Erythroblast (primary cell): ENCODE data around the gene THAP5.

ENCODE experiments used
- DNase-seq, 2 experiments: peaks; one replicate each; lab custom pipeline; 2025; lab: John Stamatoyannopoulos, UW
- GATA1 ChIP-seq: IDR thresholded peaks from 2 replicates; pipeline ENCODE4 v1.6.1; 2011; ENCODE audit warnings: low read depth, mild to moderate bottlenecking, control low read depth, low read length, moderate library complexity
- POLR2A ChIP-seq: IDR thresholded peaks from 2 replicates; pipeline ENCODE4 v1.6.1; 2011; ENCODE audit warnings: mild to moderate bottlenecking, low read length

THAP5 gene

DNA sequence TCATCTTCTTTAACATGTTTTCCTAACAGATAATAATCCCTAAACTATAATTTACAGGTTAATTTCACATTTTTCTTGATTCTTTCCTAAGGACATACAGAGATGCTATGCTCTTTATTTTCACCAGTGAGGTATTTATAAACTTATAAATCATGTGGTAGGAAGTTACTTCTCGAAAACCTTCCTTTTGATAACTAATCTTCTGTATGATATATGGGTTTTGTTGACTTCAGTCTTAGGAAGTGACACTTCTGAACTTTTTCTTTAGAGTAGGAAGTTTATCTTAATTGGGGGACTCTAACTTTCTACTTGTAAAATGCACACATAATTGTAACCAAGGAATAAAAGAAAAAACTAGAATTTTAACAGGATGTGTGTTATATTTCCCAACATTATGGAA lies 33.8 kb downstream of the THAP5 start:
- no peak for TF ChIP-seq POLR2A
- no peak for TF ChIP-seq GATA1
- DNase-seq, result no peak

DNA sequence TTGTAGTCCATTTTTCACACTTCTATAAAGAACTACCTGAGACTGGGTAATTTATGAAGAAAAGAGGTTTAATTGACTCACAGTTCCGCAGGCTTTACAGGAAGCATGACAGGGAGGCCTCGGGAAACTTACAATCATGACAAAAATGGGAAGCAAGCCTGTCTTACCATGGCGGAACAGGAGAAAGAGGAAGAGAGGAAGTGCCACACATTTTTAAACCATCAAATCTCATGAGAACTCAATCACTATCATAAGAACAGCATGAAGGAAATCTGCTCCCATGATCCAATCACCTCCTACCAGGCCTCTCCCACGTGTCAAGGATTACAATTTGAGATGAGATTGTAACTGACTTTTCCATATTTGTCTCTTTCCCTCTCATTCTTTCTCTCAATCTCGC lies 34.2 kb downstream of the THAP5 start:
- no peak for TF ChIP-seq GATA1
- TF ChIP-seq POLR2A, result no peak
- peak in 1 of 2 experiments; percentile 9 for DNase-seq

DNA sequence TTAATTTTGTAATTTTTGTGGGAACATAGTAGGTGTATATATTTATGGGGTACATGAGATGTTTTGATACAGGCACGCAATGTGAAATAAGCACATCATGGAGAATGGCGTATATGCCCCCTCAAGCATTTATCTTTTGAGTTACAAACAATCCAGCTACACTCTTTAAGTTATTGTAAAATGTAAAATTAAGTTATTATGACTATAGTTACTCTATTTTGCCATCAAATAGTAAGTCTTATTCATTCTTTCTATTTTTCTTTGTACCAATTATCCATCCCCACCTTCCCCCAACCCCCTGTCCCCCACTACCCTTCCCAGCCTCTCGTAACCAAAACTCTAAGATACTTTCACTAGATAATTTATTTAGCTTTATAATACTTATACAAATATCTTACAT lies 35.8 kb downstream of the THAP5 start:
- DNase-seq, result no peak
- TF ChIP-seq GATA1 (no peak), POLR2A (no peak)

DNA sequence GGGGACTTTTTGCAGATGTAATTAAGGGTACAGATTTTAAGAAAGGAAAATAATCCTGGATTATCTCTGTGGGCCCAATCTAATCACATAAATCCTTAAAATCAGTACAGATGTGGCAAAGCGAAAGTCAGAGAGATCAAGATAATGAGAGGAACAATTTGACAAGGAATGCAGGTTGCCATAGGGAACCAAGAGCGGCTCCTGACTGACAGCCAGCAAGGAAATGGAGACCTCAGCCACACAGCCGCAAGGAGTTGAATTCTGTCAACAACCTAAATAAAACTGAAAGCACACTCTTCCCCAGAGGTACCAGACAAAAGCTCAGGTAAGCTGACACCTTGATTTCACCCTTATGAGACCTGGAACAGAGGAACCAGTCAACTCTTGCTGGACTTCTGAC lies 40.2 kb downstream of the THAP5 start:
- no peak for DNase-seq
- no peak for TF ChIP-seq GATA1
- no peak for TF ChIP-seq POLR2A

DNA sequence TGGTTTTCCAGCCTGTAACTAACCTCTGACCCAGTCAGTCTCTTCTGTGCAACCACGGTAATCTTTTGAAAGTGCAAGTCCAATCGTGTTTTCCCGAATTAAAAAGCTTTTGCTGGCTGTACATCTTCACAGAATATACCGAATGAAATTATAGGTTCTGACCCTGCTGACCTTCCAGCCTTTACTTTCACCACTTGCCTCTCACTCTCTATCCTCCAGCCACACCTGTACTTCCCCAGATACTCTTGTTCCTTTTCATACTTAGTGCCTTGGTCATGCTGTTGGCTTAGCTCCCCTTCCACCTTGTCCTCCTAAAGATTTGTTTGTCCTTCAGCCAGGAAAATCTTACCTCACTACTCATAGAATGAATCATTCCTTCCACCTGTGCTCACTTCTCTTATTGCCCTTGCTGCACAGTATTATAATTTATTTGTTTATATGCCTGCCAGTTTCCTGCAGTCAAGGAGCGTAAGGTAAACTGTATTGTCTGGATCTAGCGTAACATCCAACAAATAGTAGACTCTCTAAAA lies 41.3 kb downstream of the THAP5 start:
- no peak for DNase-seq
- no peak for TF ChIP-seq GATA1
- TF ChIP-seq POLR2A, result no peak

DNA sequence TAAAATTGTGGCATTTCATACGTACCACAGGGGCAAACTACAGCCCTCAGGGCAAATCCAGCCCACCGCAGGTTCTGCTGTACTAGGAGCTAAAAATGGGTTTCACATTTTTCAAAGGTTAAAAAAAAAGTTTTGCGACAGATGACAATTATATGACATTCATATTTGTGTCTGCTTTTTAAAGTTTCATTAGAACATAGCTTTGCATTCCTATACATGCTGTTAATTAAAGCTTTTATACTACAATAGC lies 42.8 kb downstream of the THAP5 start:
- no peak for TF ChIP-seq POLR2A
- TF ChIP-seq GATA1, result no peak
- DNase-seq, result no peak

DNA sequence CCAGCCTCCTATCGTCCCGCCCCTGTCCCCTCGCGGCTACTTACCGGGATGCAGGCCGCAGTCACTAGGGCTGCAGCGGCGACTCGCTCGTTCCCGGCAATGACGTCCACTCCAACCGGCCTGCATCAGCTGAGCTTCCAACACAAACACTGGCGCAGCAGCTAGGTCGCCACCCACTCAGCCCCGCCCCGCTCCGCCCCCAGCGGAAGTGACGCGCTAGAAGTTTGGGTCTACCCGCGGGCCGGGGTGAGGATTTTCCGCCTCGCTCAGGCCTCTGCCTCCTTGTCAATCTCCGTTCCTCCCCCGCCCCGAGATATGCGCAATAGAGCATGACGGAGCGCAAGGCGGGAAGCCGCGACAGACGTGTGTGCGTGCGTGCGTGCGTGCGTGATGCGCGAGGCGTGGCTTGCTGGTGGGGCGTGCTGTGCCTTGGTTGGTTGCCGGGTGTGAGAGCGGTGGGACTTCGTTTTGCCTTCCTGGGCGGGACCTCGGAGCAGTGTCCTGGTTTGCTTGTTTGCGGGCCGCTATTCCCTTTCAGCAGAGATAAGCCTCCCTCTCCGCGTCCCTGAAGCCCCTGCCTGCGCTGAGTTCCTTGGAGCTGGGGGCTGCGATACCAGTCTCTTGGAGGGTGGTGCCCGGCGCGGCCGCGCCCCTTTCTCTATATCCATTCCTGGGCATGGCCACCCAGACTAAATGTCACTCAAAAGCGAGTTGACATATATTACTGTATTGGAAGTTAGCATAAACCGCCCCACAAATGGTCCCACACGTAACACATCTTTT lies 43.3 kb downstream of the THAP5 start, which contains the start of gene PNPLA8:
Gene PNPLA8, minus strand, starts transcription at position 151 of the 783 bp plus-strand sequence. CDS start 10,644 bp downstream, outside the sequence.
- TF ChIP-seq GATA1, result no peak
- TF ChIP-seq POLR2A, result peak; percentile 96
- peak; percentile 100 for DNase-seq

DNA sequence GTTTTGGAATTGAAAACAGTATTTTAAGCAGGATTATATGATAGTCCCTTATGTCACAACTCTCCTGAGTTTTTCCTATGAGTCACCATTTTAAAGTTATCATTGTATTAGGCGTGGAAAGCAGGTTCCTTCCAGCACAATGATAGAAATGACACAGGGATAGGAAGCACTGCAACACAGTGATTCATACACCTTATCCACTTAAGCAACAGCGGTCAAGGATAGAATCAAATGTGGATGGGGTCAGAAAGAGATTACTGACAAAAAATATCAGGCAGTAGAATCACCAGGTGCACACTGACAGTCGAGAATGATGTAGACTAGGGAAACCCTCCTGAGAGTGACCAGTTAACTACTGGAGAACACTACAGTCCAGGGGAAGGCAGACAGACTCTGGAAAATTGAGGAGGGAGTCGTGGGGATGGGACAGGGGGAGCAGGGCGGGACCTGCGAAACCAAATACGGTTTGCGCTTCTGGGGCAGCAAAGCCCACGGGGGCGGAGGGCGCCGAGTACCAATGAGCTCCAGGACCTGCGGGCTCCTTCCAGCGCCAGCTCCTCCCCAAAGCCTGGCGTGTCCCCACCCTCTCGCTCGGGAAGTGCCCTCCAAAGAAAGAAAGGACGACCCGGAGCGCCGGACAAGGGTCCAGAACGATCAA lies 44.0 kb downstream of the THAP5 start:
- peak in 1 of 2 experiments; percentile 79 for DNase-seq
- TF ChIP-seq GATA1 (no peak), POLR2A (no peak)

DNA sequence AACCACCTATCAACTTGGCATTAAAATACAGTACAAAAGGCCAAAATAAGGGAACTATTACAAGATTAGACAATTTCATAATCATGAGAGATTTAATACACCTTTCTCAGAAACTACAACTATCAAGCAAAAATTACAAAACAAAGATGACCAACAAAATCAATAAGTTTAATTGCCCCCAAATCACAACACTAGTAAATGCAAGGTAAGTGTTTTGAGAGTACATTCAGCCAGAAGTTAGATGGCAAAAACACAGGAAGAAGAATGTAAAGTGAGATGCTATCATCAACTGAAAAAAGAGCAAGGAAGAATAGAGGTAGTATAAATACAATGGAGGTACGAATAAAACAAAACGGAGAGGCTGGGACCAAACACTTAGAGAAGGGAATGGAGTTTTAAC lies 46.7 kb downstream of the THAP5 start:
- TF ChIP-seq GATA1 (no peak), POLR2A (no peak)
- DNase-seq, result no peak

DNA sequence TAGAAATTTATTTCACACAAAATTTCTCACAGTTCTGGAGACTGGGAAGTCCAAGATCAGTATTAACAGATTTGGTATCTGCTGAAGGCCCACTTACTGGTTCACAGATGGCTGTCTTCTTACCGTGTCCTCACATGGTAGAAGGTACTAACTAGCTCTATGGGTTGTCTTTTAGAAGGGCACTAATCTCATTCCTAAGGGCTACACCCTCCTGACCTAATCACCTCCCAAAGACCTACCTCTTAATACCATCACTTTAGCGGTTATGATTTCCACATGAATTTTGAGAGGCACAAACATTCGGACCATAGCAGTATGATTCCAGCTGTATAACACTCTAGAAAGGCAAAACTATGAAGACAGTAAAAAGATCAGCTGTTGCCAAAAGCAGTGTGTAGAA lies 51.6 kb downstream of the THAP5 start:
- TF ChIP-seq GATA1 (no peak), POLR2A (no peak)
- DNase-seq, result no peak

DNA sequence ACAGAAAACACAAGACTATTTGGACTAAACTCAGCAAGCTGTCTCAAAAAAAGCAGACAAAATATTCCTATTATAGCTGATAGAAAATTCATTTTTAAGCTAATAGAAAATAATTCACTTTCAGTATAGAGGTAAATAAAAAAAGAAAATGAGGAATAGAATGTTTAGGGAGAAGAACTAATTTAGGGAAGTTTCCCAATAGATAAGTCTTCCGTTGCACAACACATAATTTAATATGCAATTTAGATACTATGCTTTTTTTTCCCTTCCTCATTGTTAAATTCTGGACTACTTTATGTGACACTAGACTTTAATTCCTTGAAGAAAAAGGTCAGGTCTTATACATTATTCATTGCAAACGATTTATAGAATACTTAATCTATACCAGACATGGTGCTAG lies 53.9 kb downstream of the THAP5 start:
- TF ChIP-seq GATA1, result no peak
- TF ChIP-seq POLR2A, result no peak
- DNase-seq, result no peak

DNA sequence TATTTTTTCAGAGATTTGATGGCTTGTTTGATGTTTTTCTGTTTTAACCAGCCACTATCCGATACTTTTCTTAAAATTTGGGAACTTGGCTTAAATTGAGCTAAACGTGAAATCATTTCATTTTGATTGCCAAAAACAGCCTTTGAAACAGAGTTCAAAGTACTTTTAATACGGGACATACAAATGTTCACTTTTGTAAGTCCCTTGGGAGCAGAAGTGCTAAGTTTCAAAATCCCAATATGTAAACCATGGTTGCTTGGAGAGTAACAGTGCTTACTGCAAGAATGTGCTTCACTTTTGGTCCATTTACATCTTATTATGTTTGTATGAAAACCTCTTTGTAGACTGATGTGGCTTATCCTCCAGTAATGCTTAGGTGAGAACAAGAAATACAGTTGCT lies 54.5 kb downstream of the THAP5 start:
- no peak for TF ChIP-seq POLR2A
- no peak for TF ChIP-seq GATA1
- DNase-seq, result no peak
